Psoas muscle (tissue), 8 donors: Measurements from ENCODE around the gene KPNA6. TPM values are rescaled to one million over a fixed set of nuclear protein-coding genes. Genes with fewer than 3 reads are reported as not detected.

Source experiments
- ATAC-seq, 4 donors: fragments of 200-7000 bp; cut with Tn5 transposase; one replicate each; pipeline ENCODE4 v1.9.1; 2020; ENCODE audit warnings: moderate library complexity in 3 of 4, mild to moderate bottlenecking in 2 of 4
- DNase-seq, 2 donors: peaks; one replicate each; pipeline ENCODE4 v3.0.0-alpha.2; 2020
- H3K27ac ChIP-seq: fragments of 200-600 bp; one replicate; pipeline ENCODE4 v1.8.0; 2022
- H3K27me3 ChIP-seq, 3 donors: fragments of 200-600 bp in 1 of 3; one replicate each; pipeline versions ENCODE4 v1.6.1 to v1.8.0; 2013 to 2022; ENCODE audit warnings: low read length in 2 of 3, mild to moderate bottlenecking in 2 of 3, moderate library complexity in 1 of 3; ENCODE audit not compliant: insufficient read depth in 3 of 3
- H3K36me3 ChIP-seq, 2 donors: fragments of 200-600 bp in 1 of 2; one replicate each; pipeline versions ENCODE4 v1.6.1 to v1.8.0; 2013 to 2022; ENCODE audit warnings: low read depth in 1 of 2, mild to moderate bottlenecking in 1 of 2, moderate library complexity in 1 of 2; ENCODE audit not compliant: insufficient read depth in 1 of 2
- H3K4me1 ChIP-seq: fragments of 200-600 bp; one replicate; pipeline ENCODE4 v1.8.0; 2022
- H3K4me3 ChIP-seq: fragments of 200-600 bp; one replicate; pipeline ENCODE4 v1.8.0; 2022; ENCODE audit warnings: mild to moderate bottlenecking
- H3K9me3 ChIP-seq: fragments of 200-600 bp; one replicate; pipeline ENCODE4 v1.8.0; 2022
- WGBS, 3 donors: extraction: QIAGEN DNeasy Blood & Tissue Kit; methylation state at CpG; one replicate each; pipeline versions ENCODE4 v1.1.6 to v1.1.7; 2013; 5-methylcytosine and 5-hydroxymethylcytosine counted together
- intact Hi-C, 2 donors: fragments of 100-400 bp; cut with DNase I; formaldehyde crosslinking; loops; one replicate each; pipeline versions ENCODE4 v1.11.0 to v1.14.2; 2022
- polyA plus RNA-seq, 3 donors: library from polyadenylated mRNA; stranded (reverse); fragments of 200-250 nt; gene quantifications; one replicate each; pipeline ENCODE4 v1.2.3, GENCODE V29; 2013
- total RNA-seq, 4 donors: library from RNA; stranded (reverse); fragmentation: NEBNext Ultra II Directional in 2 of 4; extraction: Animal tissue kit (Norgen Biotek cat#: 25700) in 2 of 4; gene quantifications; one replicate each; pipeline versions ENCODE4 v1.2.1 to v1.2.4, GENCODE V29; 2021 to 2023
- TF ChIP-seq, protein P1 (sequence below): fragments of 200-600 bp; IDR thresholded peaks from one replicate; pipeline ENCODE4 v1.8.0; 2022; ENCODE audit warnings: antibody characterized with exemption
- donor health status: healthy with polysubstance abuse.
- donor health status: DM: no; HTN: no; CAD: no; lungs with moderate emphysema.
- donor health status: Bipolar disorder and iron deficiency.
- donor health status: healthy.
- donor health status: DM: yes; HTN: yes; CAD: no.
- donor health status: DM: no; HTN: no; CAD: no.
- donor health status: DM: no; HTN: no; CAD: no.
- donor health status: DM: yes; HTN: yes; CAD: no.

Gene KPNA6
- total and polyA plus RNA-seq, 7 donors, result 13.4 to 98.3 (median 67.4) TPM

DNA sequence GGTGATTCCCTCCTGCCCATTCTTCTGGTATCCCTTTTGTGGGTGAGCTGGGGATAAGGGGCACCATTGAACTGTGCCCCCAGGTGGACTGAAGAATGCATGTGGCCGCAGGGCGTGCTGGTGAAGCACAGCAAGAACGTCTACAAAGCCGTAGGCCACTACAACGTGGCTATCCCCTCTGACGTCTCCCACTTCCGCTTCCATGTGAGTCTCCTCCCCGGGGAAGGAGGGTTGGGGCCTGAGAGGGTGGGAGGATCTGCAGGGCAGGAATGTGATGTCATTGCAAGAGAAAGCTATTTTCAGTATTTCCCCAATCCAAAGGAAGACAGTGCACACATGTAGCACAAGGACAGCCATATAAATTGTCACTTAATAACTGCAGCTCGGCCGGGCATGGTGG, 7.5 kb upstream of the KPNA6 start:
- ATAC-seq (peak in 1 of 4 donors; percentile 27), DNase-seq (no peak)
- Histone ChIP-seq H3K4me1 (no peaks in the 10 kb centered on the region), H3K27me3 (no peaks in the 10 kb centered on the region), H3K36me3 (peaks cover 0 to 75% of the 10 kb centered on the region in 2 donors), H3K27ac (no peak overlapping the region), H3K9me3 (no peaks in the 10 kb centered on the region), H3K4me3 (no peak overlapping the region)
- TF ChIP-seq, protein P1, sequence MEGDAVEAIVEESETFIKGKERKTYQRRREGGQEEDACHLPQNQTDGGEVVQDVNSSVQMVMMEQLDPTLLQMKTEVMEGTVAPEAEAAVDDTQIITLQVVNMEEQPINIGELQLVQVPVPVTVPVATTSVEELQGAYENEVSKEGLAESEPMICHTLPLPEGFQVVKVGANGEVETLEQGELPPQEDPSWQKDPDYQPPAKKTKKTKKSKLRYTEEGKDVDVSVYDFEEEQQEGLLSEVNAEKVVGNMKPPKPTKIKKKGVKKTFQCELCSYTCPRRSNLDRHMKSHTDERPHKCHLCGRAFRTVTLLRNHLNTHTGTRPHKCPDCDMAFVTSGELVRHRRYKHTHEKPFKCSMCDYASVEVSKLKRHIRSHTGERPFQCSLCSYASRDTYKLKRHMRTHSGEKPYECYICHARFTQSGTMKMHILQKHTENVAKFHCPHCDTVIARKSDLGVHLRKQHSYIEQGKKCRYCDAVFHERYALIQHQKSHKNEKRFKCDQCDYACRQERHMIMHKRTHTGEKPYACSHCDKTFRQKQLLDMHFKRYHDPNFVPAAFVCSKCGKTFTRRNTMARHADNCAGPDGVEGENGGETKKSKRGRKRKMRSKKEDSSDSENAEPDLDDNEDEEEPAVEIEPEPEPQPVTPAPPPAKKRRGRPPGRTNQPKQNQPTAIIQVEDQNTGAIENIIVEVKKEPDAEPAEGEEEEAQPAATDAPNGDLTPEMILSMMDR, result no peak
- 74 to 80% (median 78%) methylated on average over 10 of the region's 10 CpGs for WGBS, 3 donors
- intact Hi-C loops, result no loop called here

DNA sequence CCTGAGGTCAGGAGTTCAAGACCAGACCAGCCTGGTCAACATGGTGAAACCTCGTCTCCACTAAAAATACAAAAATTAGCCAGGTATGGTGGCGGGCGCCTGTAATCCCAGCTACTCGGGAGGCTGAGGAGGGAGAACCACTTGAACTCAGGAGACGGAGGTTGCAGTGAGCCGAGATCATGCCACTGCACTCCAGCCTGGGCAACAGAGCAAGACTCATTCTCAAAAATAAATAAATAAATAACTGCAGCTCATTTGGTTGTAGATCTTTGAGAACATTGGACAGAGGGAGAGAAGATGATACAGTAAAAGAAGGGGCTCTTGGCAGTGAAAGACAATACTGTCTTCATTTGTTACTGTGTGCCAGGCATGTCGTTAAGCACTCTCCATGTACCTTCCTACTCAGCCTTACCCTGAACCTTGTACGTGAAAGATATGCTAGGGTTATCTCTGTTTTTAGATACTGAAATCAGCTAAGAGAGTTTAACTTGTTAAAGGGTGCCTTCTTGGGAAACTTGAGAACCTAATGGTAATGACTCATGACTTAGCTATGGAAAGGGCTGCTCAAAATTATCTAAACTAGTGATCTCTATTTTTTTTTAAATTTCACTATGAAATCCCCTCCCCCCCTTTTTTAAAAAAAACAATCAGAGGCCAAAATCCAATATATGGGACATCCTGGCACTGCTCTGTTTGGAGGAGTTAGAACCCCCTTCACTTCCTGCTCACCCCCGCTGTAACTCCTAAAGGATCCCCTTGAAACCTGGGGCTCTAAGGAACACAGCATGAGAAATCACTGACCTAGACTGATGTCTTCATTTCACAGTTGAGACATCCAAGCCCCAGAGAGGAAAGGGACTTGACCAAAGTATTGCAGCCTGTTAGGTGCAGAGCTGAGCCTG, 6.8 kb upstream of the KPNA6 start:
- Histone ChIP-seq H3K4me1 (no peaks in the 10 kb centered on the region), H3K36me3 (peaks cover 0 to 68% of the 10 kb centered on the region in 2 donors), H3K9me3 (no peaks in the 10 kb centered on the region), H3K4me3 (no peak overlapping the region), H3K27ac (no peak overlapping the region), H3K27me3 (no peaks in the 10 kb centered on the region)
- TF ChIP-seq, protein P1, result no peak
- WGBS, 3 donors, result 90 to 97% (median 95%) methylated on average over 9 of the region's 9 CpGs
- ATAC-seq, result no peak
- intact Hi-C loops, result no loop called here
- DNase-seq, result no peak

DNA sequence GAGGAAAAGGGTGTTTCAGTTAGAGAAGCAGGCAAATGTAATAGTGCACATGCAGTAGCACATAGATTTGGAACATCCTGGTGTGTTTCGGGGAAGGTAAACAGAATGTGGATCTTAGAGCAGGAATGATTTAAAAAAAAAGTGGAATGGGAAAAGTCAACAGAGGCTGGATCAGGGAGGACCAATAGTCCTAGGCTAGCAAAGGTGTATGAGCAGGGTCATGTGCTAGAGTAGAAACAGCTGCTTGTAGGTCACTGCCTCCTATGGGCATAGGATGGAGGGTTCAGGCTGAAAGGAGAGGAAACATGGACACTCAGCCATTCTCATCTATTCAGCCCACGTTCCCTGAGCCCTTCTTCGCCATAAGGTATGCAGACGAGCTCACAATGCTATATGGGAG, 3.7 kb upstream of the KPNA6 start:
- Histone ChIP-seq H3K27ac (no peak overlapping the region), H3K4me3 (no peak overlapping the region), H3K4me1 (no peaks in the 10 kb centered on the region), H3K36me3 (peaks cover 0 to 39% of the 10 kb centered on the region in 2 donors), H3K27me3 (no peaks in the 10 kb centered on the region), H3K9me3 (no peaks in the 10 kb centered on the region)
- DNase-seq (no peak), ATAC-seq (no peak)
- intact Hi-C loops, result no loop called here
- TF ChIP-seq, protein P1, result no peak
- WGBS, 3 donors, result 74 to 85% (median 79%) methylated on average over 4 of the region's 4 CpGs

DNA sequence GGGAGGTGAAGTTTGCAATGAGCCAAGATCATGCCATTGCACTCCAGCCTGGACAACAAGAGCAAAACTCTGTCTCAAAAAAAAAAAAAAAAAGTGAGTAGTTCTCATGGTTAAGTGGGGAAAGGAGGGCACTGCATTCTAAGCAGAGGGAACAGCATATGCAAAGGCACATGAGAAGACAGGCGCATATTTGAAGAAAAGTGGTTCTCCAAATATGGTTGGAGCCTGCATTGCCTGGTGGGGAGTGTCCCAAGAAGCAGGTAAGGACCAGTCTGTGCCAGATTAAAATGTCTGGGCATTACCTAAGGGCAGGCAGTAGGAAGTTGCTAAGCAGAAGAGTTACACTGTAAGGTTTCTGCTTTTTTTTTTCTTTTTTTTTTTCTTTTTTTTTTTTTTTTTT, 2.5 kb upstream of the KPNA6 start:
- peaks cover 11% of the 10 kb centered on the region for H3K4me1 ChIP-seq
- H3K9me3 ChIP-seq, result no peaks in the 10 kb centered on the region
- H3K36me3 ChIP-seq, result peaks cover 0 to 27% of the 10 kb centered on the region in 2 donors
- H3K27me3 ChIP-seq, result no peaks in the 10 kb centered on the region
- no peak overlapping the region for H3K27ac ChIP-seq
- TF ChIP-seq, protein P1, result no peak
- H3K4me3 ChIP-seq, result no peak overlapping the region
- no peak for ATAC-seq
- DNase-seq, result no peak
- intact Hi-C loops, result loop anchor here in 1 of 2 donors (5.0 kb wide), 1 partner anchor 77 kb away; no protein-coding TSS in a partner anchor
- WGBS, 3 donors, result 89 to 93% (median 90%) methylated on average over 1 of the region's 1 CpG
